ENCODE measurements around the gene MATN4.
"Not testable (repeated sequence)": the region's sequence is repeated elsewhere in the genome, so short reads cannot be mapped to it uniquely, and the experiment has no call there.

MATN4 gene

GRCh38 chr20:45308117-45308778 is at the start of gene MATN4:
TSS of gene MATN4 (minus strand) at chr20:45308299. CDS start at chr20:45305582, 2,717 bp downstream.
- DNase-seq = no peak

- no peak for DNase-seq
These were observed 47.3 kb upstream of the MATN4 start for GRCh38 chr20:45355209-45356084.

- no peak for DNase-seq
These were observed 46.5 kb upstream of the MATN4 start for GRCh38 chr20:45354423-45355208.

GRCh38 chr20:45353746-45354145 is 45.6 kb upstream of the MATN4 start:
- DNase-seq = no peak

- DNase-seq = no peak
These were observed 44.6 kb upstream of the MATN4 start for GRCh38 chr20:45352729-45353128.

- not testable (repeated sequence) for DNase-seq
These were observed 42.7 kb upstream of the MATN4 start for GRCh38 chr20:45350795-45351194.

- no peak for DNase-seq
These were observed 42.1 kb upstream of the MATN4 start for GRCh38 chr20:45350217-45350616.

- DNase-seq = peak; percentile 55 to 71
These were observed 40.1 kb upstream of the MATN4 start, which contains the start of gene SDC4 for GRCh38 chr20:45347936-45348778. TSS of gene SDC4 (minus strand) at chr20:45348424. CDS start at chr20:45348384, 40 bp downstream.

- no peak for DNase-seq
These were observed 39.3 kb upstream of the MATN4 start for GRCh38 chr20:45347297-45347935.

- DNase-seq = no peak
These were observed 38.8 kb upstream of the MATN4 start for GRCh38 chr20:45346851-45347250.

GRCh38 chr20:45346291-45346718 is 38.2 kb upstream of the MATN4 start:
- DNase-seq = no peak

GRCh38 chr20:45345104-45345936 is 37.2 kb upstream of the MATN4 start:
- DNase-seq = no peak

GRCh38 chr20:45344168-45344860 is 36.2 kb upstream of the MATN4 start:
- peak in 1 of 2 donors; percentile 58 for DNase-seq

- DNase-seq = no peak
These were observed 35.6 kb upstream of the MATN4 start for GRCh38 chr20:45343532-45344167.

GRCh38 chr20:45342855-45343531 is 34.9 kb upstream of the MATN4 start:
- DNase-seq = no peak

- DNase-seq = no peak
These were observed 34.1 kb upstream of the MATN4 start for GRCh38 chr20:45341939-45342854.

GRCh38 chr20:45341579-45341938 is 33.5 kb upstream of the MATN4 start:
- DNase-seq = no peak

- no peak for DNase-seq
These were observed 32.9 kb upstream of the MATN4 start for GRCh38 chr20:45340951-45341350.
